Fibroblast of pulmonary artery (primary cell): ENCODE measurements around the gene PTPRM.

ENCODE experiments used
- DNase-seq: peaks from one replicate; pipeline ENCODE4 v3.0.0-alpha.2; 2010; ENCODE audit warnings: low read depth
- H3K4me3 ChIP-seq: replicated peaks from 2 replicates; pipeline ENCODE4 v1.5.1; 2011; ENCODE audit warnings: low read depth, mild to moderate bottlenecking, control low read depth, low read length, moderate library complexity
- TF ChIP-seq, protein P1 (sequence below): IDR thresholded peaks from 2 replicates; pipeline ENCODE4 v1.5.1; 2011; ENCODE audit warnings: mild to moderate bottlenecking, control low read depth, low read length, inconsistent platforms; ENCODE audit errors: missing control alignments

PTPRM gene

DNA sequence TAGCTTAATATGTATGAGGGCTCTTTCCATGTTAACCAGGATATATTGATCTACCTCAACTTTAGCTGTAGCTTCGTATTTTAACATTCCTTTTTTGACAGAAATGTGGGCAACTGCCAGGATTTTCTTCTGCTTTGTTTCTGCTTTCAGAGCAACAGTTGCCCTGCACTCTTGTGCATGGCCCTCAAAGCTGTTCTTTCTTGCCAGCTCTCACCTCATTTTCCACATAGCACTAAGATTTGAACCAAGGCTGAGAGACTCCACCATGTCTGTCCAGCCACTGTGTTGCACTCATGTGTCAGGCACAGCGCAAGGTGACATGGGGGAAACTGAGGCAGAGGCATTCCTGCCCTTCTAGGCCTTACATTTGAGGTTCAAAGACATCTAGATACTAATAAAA is 619.3 kb downstream of the PTPRM start:
- TF ChIP-seq, protein P1, sequence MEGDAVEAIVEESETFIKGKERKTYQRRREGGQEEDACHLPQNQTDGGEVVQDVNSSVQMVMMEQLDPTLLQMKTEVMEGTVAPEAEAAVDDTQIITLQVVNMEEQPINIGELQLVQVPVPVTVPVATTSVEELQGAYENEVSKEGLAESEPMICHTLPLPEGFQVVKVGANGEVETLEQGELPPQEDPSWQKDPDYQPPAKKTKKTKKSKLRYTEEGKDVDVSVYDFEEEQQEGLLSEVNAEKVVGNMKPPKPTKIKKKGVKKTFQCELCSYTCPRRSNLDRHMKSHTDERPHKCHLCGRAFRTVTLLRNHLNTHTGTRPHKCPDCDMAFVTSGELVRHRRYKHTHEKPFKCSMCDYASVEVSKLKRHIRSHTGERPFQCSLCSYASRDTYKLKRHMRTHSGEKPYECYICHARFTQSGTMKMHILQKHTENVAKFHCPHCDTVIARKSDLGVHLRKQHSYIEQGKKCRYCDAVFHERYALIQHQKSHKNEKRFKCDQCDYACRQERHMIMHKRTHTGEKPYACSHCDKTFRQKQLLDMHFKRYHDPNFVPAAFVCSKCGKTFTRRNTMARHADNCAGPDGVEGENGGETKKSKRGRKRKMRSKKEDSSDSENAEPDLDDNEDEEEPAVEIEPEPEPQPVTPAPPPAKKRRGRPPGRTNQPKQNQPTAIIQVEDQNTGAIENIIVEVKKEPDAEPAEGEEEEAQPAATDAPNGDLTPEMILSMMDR = no peak
- no peak for DNase-seq
- no peak overlapping the region for H3K4me3 ChIP-seq

DNA sequence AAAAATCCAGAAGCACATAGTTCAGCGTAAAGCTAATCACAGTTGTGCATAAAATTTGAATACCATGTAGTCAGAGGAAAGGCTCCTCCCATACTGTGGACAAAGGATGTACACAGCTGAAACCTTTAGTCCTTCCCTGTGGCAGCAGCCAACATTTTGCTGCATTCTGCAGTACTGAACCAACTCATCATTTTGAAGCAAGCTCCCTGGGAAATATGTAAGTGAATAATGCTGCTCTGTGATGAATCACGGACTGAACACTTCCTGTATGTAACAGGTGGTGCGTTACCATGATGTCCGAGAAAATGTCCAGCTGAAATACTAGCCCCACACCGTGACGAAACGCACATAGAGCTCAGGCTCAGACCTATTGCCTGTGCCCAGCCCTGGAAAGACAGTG is 621.1 kb downstream of the PTPRM start:
- DNase-seq = peak; percentile 60
- TF ChIP-seq, protein P1 = no peak
- H3K4me3 ChIP-seq = no peak overlapping the region

DNA sequence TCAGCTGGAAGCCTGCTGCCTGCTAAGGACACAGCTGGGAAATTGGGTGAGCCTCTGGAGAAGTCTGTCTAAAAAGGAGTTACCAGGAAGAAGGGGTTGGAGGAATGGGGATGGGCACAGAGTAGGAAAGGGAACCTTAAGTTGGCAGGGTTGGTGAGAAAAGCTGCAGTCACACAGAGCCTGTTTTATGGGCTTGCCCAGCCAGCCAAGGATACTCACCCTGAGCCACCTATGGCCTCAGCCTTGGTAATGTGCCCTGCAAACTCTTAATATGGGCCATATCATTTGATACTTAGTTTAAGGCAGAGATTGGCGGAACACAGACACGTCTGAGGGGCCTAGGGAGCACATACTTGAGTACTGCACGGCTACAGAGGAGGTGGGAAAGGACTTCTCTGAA is 623.9 kb downstream of the PTPRM start:
- TF ChIP-seq, protein P1 = no peak
- H3K4me3 ChIP-seq = no peak overlapping the region
- no peak for DNase-seq

DNA sequence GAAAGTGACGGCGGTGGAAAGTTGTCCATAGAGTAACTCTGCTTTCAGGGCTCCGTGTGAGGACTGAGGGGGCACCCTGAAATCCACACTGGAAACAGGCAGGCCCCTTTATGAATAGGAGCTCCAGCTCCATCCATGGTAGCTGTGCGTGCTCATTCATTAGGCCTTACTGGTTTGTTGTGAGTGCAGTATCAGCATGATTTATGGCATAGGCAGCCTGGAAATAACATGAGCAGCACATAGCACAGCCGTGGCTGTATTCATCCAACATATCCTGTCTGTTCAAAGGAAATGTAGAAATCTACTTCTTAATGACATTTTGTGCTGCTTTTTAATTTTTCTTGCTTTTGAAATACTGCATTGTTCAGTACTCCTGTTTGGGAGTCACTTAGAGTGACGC is 627.3 kb downstream of the PTPRM start:
- TF ChIP-seq, protein P1 = no peak
- H3K4me3 ChIP-seq = no peak overlapping the region
- no peak for DNase-seq

DNA sequence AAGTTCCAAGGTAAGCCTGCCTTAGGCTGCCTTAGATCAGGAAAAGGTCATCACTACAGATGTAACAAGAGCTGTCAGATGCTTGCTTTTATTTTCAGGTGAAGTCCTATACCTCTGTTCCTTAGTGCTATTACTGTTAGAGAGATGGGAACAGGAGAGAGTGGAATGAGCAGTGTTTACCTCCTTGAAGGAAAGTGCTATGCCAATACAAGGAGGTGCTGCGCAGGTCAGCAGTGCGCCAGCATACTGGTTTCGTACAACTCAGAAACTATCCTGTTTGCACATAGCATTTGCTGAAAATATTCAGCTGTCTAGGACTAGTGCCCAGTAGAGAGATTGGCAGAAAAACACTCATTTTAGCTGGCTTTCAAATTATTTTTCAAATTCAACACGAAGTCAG is 629.1 kb downstream of the PTPRM start:
- H3K4me3 ChIP-seq = no peak overlapping the region
- no peak for DNase-seq
- TF ChIP-seq, protein P1 = no peak

DNA sequence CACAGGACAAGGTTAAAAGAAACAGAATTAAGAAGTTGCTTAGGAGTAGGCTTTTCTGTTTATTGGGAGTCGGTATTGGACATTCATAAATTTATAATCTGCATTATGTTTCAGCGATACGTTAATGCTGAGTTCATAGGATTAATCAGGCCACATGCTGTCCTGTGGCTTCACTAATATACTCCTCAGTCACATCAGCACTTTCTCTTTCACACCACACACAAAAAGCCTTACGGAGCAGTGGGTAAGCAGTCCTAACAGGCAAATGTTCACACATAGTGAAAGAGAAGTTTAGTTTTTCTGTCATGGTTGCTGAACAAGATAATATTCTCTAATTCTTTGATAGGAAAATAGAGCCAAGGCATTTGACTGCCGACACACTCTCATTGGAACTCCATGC is 630.4 kb downstream of the PTPRM start:
- TF ChIP-seq, protein P1 = no peak
- DNase-seq = no peak
- H3K4me3 ChIP-seq = no peak overlapping the region

DNA sequence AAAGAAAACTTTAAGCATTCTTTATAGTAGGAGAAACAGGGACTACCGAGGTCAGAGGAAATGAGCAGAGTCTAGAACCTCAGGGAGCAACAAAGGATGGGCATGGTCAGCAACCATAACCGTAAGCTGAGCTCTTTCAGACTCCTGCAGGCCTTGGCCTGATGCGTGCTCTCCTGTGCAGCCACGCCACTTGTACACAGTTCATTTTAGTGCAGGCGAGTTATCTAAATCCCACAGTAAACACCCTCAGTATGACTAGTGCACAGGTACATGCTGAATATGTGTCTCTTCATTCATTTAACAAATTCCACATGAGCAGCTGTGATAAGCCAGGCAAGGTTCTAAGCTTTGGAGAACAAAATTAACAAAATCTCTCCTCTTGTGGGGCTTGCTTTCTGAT is 640.9 kb downstream of the PTPRM start:
- no peak overlapping the region for H3K4me3 ChIP-seq
- TF ChIP-seq, protein P1 = no peak
- DNase-seq = no peak
